H1 (cell line): ENCODE data around the gene GRK3.

Experiments
- CTCF ChIP-seq, 3 experiments: IDR thresholded peaks; 1 replicate in 2 of 3; 2 replicates in 1 of 3; pipeline versions ENCODE4 v1.5.1 to v1.6.1; 2011; ENCODE audit warnings: low read length in 3 of 3, mild to moderate bottlenecking in 3 of 3, inconsistent platforms in 2 of 3, low read depth in 1 of 3, moderate library complexity in 1 of 3; ENCODE audit not compliant: insufficient read depth in 1 of 3; ENCODE audit errors: control extremely low read depth in 1 of 3
- NANOG ChIP-seq: IDR thresholded peaks from 2 replicates; pipeline ENCODE4 v1.6.1; 2011; ENCODE audit warnings: low read length, low read depth, mild to moderate bottlenecking, inconsistent platforms; ENCODE audit not compliant: insufficient read depth, poor library complexity, severe bottlenecking
- ZNF274 ChIP-seq: IDR thresholded peaks from 2 replicates; pipeline ENCODE4 v1.7.0; 2012; ENCODE audit warnings: low read length, borderline replicate concordance; ENCODE audit errors: extremely low read depth

- no peak for TF ChIP-seq ZNF274
- no peak for TF ChIP-seq NANOG
- TF ChIP-seq CTCF (IDR thresholded peaks at IDR 0.05; ENCODE audit: control extremely low read depth in 1 of 3, insufficient read depth in 1 of 3, low read depth in 1 of 3, low read length in 3 of 3), result no peak
Observed at GRCh38 chr22:25656724-25657123, 92.2 kb downstream of the GRK3 start.
